NCI-H2029 treated with DMSO at 0.1 percent for 48 hours (cell line): ENCODE data around the gene ADCYAP1.
"Not testable (repeated sequence)": the region's sequence is repeated elsewhere in the genome, so short reads cannot be mapped to it uniquely, and the experiment has no call there.

ENCODE experiments used
- DNase-seq: peaks from one replicate; lab custom pipeline; 2025; lab: John Stamatoyannopoulos, UW

The ADCYAP1 gene

GRCh38 chr18:904218-905090 lies at the start of gene ADCYAP1:
ADCYAP1 (plus strand) TSS chr18:904871; CDS start chr18:905387, 516 bp downstream.
- DNase-seq: peak; percentile 33

GRCh38 chr18:857986-858385 lies 46.7 kb upstream of the ADCYAP1 start:
- DNase-seq: no peak

GRCh38 chr18:864872-865273 lies 39.8 kb upstream of the ADCYAP1 start:
- DNase-seq: peak; percentile 40

GRCh38 chr18:867257-867656 lies 37.4 kb upstream of the ADCYAP1 start:
- no peak for DNase-seq

- DNase-seq: not testable (repeated sequence)
Observed at GRCh38 chr18:873426-873825, 31.2 kb upstream of the ADCYAP1 start.

GRCh38 chr18:875912-876311 lies 28.8 kb upstream of the ADCYAP1 start:
- no peak for DNase-seq

GRCh38 chr18:877238-877637 lies 27.4 kb upstream of the ADCYAP1 start:
- no peak for DNase-seq

- no peak for DNase-seq
Observed at GRCh38 chr18:886076-886475, 18.6 kb upstream of the ADCYAP1 start.

- no peak for DNase-seq
Observed at GRCh38 chr18:887716-888115, 17.0 kb upstream of the ADCYAP1 start.

GRCh38 chr18:892316-892715 lies 12.4 kb upstream of the ADCYAP1 start:
- no peak for DNase-seq

GRCh38 chr18:896315-896714 lies 8.4 kb upstream of the ADCYAP1 start:
- DNase-seq: no peak

GRCh38 chr18:901761-902160 lies 2.9 kb upstream of the ADCYAP1 start:
- peak; percentile 17 for DNase-seq

GRCh38 chr18:902229-902628 lies 2.4 kb upstream of the ADCYAP1 start:
- no peak for DNase-seq

GRCh38 chr18:903701-904100 lies 970 bp upstream of the ADCYAP1 start:
- no peak for DNase-seq

- DNase-seq: no peak
Observed at GRCh38 chr18:905307-905947, 756 bp downstream of the ADCYAP1 start.

- DNase-seq: no peak
Observed at GRCh38 chr18:905948-906415, 1.3 kb downstream of the ADCYAP1 start.

GRCh38 chr18:906416-907114 lies 1.9 kb downstream of the ADCYAP1 start:
- peak; percentile 49 for DNase-seq

- peak; percentile 53 for DNase-seq
Observed at GRCh38 chr18:907115-907884, 2.6 kb downstream of the ADCYAP1 start.

- DNase-seq: peak; percentile 40
Observed at GRCh38 chr18:907885-908757, 3.5 kb downstream of the ADCYAP1 start.

- peak; percentile 81 for DNase-seq
Observed at GRCh38 chr18:908758-909724, 4.4 kb downstream of the ADCYAP1 start.
